Mesenchymal stem cell (in vitro differentiated cells and primary cell): ENCODE data around the gene GNG2. TPM values are rescaled to one million over a fixed set of nuclear protein-coding genes. Genes with fewer than 3 reads are reported as not detected.
A peak's percentile ranks its signal among the peaks of the same experiment; 100 is the strongest.

Experiments
- DNase-seq: peaks from one replicate; pipeline ENCODE4 v3.0.0-alpha.2; 2013
- H2AFZ ChIP-seq: one replicate; pipeline ENCODE4 v1.6.1; 2013; ENCODE audit warnings: low read depth, mild to moderate bottlenecking, control low read depth, inconsistent platforms, low read length, moderate library complexity
- H2AK5ac ChIP-seq: 2 replicates; pipeline ENCODE4 v1.6.1; 2013; ENCODE audit warnings: low read length, moderate library complexity, mild to moderate bottlenecking, inconsistent platforms; ENCODE audit not compliant: severe bottlenecking
- H2BK120ac ChIP-seq: one replicate; pipeline ENCODE4 v1.6.1; 2013; ENCODE audit warnings: low read depth, mild to moderate bottlenecking, inconsistent platforms, low read length, moderate library complexity
- H2BK12ac ChIP-seq, 2 experiments: one replicate each; pipeline ENCODE4 v1.6.1; 2013; ENCODE audit warnings: inconsistent platforms in 2 of 2, low read length in 2 of 2, mild to moderate bottlenecking in 2 of 2, moderate library complexity in 2 of 2, control low read depth in 1 of 2
- H2BK15ac ChIP-seq: one replicate; pipeline ENCODE4 v1.6.1; 2013; ENCODE audit warnings: mild to moderate bottlenecking, low read depth, inconsistent platforms; ENCODE audit not compliant: poor library complexity, severe bottlenecking
- H2BK5ac ChIP-seq: 2 replicates; pipeline ENCODE4 v1.6.1; 2013; ENCODE audit warnings: low read depth, mild to moderate bottlenecking, low read length, control low read depth, inconsistent platforms; ENCODE audit not compliant: poor library complexity, severe bottlenecking
- H3K14ac ChIP-seq, 2 experiments: one replicate each; pipeline ENCODE4 v1.6.1; 2013; ENCODE audit warnings: inconsistent platforms in 2 of 2, low read length in 2 of 2, control low read depth in 1 of 2, mild to moderate bottlenecking in 1 of 2, moderate library complexity in 1 of 2
- H3K18ac ChIP-seq, 2 experiments: one replicate each; pipeline ENCODE4 v1.6.1; 2013; ENCODE audit warnings: inconsistent platforms in 2 of 2, low read length in 2 of 2, control low read depth in 1 of 2, low read depth in 1 of 2, mild to moderate bottlenecking in 1 of 2
- H3K23ac ChIP-seq, 2 experiments: one replicate each; pipeline ENCODE4 v1.6.1; 2013; ENCODE audit warnings: inconsistent platforms in 2 of 2, low read length in 2 of 2, mild to moderate bottlenecking in 2 of 2, moderate library complexity in 2 of 2, control low read depth in 1 of 2
- H3K27ac ChIP-seq: 2 replicates; pipeline ENCODE4 v1.5.1; 2013; ENCODE audit warnings: mild to moderate bottlenecking, moderate library complexity, low read length, control low read depth, inconsistent platforms; ENCODE audit not compliant: poor library complexity, severe bottlenecking
- H3K27me3 ChIP-seq, 2 experiments: 2 replicates each; pipeline versions ENCODE4 v1.6.1 to v1.7.0; 2013; ENCODE audit warnings: low read length in 2 of 2, mild to moderate bottlenecking in 2 of 2, moderate library complexity in 2 of 2, control low read depth in 1 of 2, inconsistent platforms in 1 of 2; ENCODE audit not compliant: control insufficient read depth in 1 of 2, insufficient read depth in 1 of 2
- H3K36me3 ChIP-seq, 2 experiments: 2 replicates each; pipeline versions ENCODE4 v1.6.1 to v1.7.0; 2013; ENCODE audit warnings: low read length in 2 of 2, control low read depth in 1 of 2, inconsistent platforms in 1 of 2, low read depth in 1 of 2, mild to moderate bottlenecking in 1 of 2; ENCODE audit not compliant: insufficient read depth in 2 of 2, control insufficient read depth in 1 of 2
- H3K4ac ChIP-seq, 2 experiments: one replicate each; pipeline ENCODE4 v1.6.1; 2013; ENCODE audit warnings: inconsistent platforms in 2 of 2, low read length in 2 of 2, mild to moderate bottlenecking in 2 of 2, moderate library complexity in 2 of 2, control low read depth in 1 of 2, low read depth in 1 of 2
- H3K4me1 ChIP-seq: 2 replicates; pipeline ENCODE4 v1.6.1; 2013; ENCODE audit warnings: low read depth, low read length, control low read depth; ENCODE audit not compliant: control insufficient read depth, insufficient read depth
- H3K4me2 ChIP-seq: 2 replicates; pipeline ENCODE4 v1.6.1; 2013; ENCODE audit warnings: low read length, mild to moderate bottlenecking, inconsistent platforms; ENCODE audit not compliant: poor library complexity, severe bottlenecking
- H3K4me3 ChIP-seq, 2 experiments: 2 replicates each; pipeline versions ENCODE4 v1.5.1 to v1.7.0; 2013; ENCODE audit warnings: low read length in 2 of 2, mild to moderate bottlenecking in 2 of 2, control low read depth in 1 of 2, low read depth in 1 of 2; ENCODE audit not compliant: insufficient read depth in 1 of 2
- H3K79me1 ChIP-seq: replicated peaks from 2 replicates; pipeline ENCODE4 v1.6.1; 2013; ENCODE audit warnings: mild to moderate bottlenecking, control low read depth, low read length, inconsistent platforms; ENCODE audit not compliant: poor library complexity, severe bottlenecking
- H3K9ac ChIP-seq: 2 replicates; pipeline ENCODE4 v1.7.0; 2013; ENCODE audit warnings: mild to moderate bottlenecking, low read length, moderate library complexity
- H3K9me3 ChIP-seq: 2 replicates; pipeline ENCODE4 v1.7.0; 2013; ENCODE audit warnings: mild to moderate bottlenecking, low read length; ENCODE audit not compliant: control insufficient read depth
- H4K8ac ChIP-seq: one replicate; pipeline ENCODE4 v1.6.1; 2013; ENCODE audit warnings: inconsistent platforms, mild to moderate bottlenecking, low read length, moderate library complexity
- H4K91ac ChIP-seq: one replicate; pipeline ENCODE4 v1.6.1; 2013; ENCODE audit warnings: mild to moderate bottlenecking, low read length, inconsistent platforms
- WGBS: methylation state at CpG from one replicate; pipeline ENCODE4 v1.1.7; 2013; ENCODE audit warnings: mixed read lengths; 5-methylcytosine and 5-hydroxymethylcytosine counted together
- polyA plus RNA-seq, 2 experiments: library from polyadenylated mRNA; stranded (reverse); fragments of 200-250 nt; gene quantifications; one replicate each; pipeline ENCODE4 v1.2.3, GENCODE V29; 2013

Gene GNG2
- 57.8 TPM for polyA plus RNA-seq (2013, experiment 1 of 2)
- 57.5 TPM for polyA plus RNA-seq (2013, experiment 2 of 2)

- H3K27ac ChIP-seq = no peak within 1 kb of the TSS
- peak within 1 kb of the TSS in 1 of 2 experiments; percentile 76 for H2BK12ac ChIP-seq
- H2AFZ ChIP-seq = peak within 1 kb of the TSS; percentile 92
- peak; percentile 83 for DNase-seq
- H3K9me3 ChIP-seq = no peaks in the 10 kb centered on the region
- H3K4me3 ChIP-seq = peak within 1 kb of the TSS; percentile 32 to 81
- H3K36me3 ChIP-seq = no peaks in the 10 kb centered on the region
- H2AK5ac ChIP-seq = no peak within 1 kb of the TSS
- peak within 1 kb of the TSS; percentile 15 to 59 for H3K18ac ChIP-seq
- peak within 1 kb of the TSS; percentile 79 for H3K4me2 ChIP-seq
- no peak within 1 kb of the TSS for H2BK15ac ChIP-seq
- peak within 1 kb of the TSS; percentile 93 for H3K9ac ChIP-seq
- H2BK5ac ChIP-seq = no peak within 1 kb of the TSS
- H2BK120ac ChIP-seq = no peak within 1 kb of the TSS
- peaks cover 3% of the 10 kb centered on the region for H3K79me1 ChIP-seq
- H3K4ac ChIP-seq = peak within 1 kb of the TSS in 1 of 2 experiments; percentile 90
- H4K8ac ChIP-seq = peak within 1 kb of the TSS; percentile 50
- peak within 1 kb of the TSS; percentile 5 for H4K91ac ChIP-seq
- 11% methylated on average over 21 of the region's 22 CpGs for WGBS
- peaks cover 3% of the 10 kb centered on the region for H3K4me1 ChIP-seq
- no peaks in the 10 kb centered on the region for H3K27me3 ChIP-seq
- H3K14ac ChIP-seq = peak within 1 kb of the TSS in 1 of 2 experiments; percentile 51
- peak within 1 kb of the TSS in 1 of 2 experiments; percentile 83 for H3K23ac ChIP-seq
These were observed at the start of gene GNG2 for GRCh38 chr14:51860164-51860824. Gene GNG2, plus strand, starts transcription at chr14:51860612. Its CDS starts 90,067 bp downstream, at chr14:51950679.

GRCh38 chr14:51811706-51812105, 48.7 kb upstream of the GNG2 start:
- H3K36me3 ChIP-seq = peaks cover 0 to 3% of the 10 kb centered on the region in 2 experiments
- H3K27me3 ChIP-seq = peaks cover 0 to 3% of the 10 kb centered on the region in 2 experiments
- no peak overlapping the region for H2AK5ac ChIP-seq
- H3K4me1 ChIP-seq = no peaks in the 10 kb centered on the region
- H2BK15ac ChIP-seq = no peak overlapping the region
- no peak overlapping the region for H3K18ac ChIP-seq
- H2AFZ ChIP-seq = no peak overlapping the region
- H3K9ac ChIP-seq = no peak overlapping the region
- H2BK12ac ChIP-seq = no peak overlapping the region
- H3K79me1 ChIP-seq = no peaks in the 10 kb centered on the region
- H3K14ac ChIP-seq = no peak overlapping the region
- no peak overlapping the region for H4K91ac ChIP-seq
- H4K8ac ChIP-seq = no peak overlapping the region
- no peak overlapping the region for H3K4me3 ChIP-seq
- no peak overlapping the region for H3K27ac ChIP-seq
- no peak overlapping the region for H2BK120ac ChIP-seq
- peaks cover 5% of the 10 kb centered on the region for H3K9me3 ChIP-seq
- no peak overlapping the region for H3K4ac ChIP-seq
- no peak overlapping the region for H3K4me2 ChIP-seq
- no peak overlapping the region for H3K23ac ChIP-seq
- no peak for DNase-seq
- no peak overlapping the region for H2BK5ac ChIP-seq

- no peaks in the 10 kb centered on the region for H3K79me1 ChIP-seq
- no peak overlapping the region for H3K23ac ChIP-seq
- no peak overlapping the region for H2BK5ac ChIP-seq
- no peak overlapping the region for H2AFZ ChIP-seq
- no peak overlapping the region for H2AK5ac ChIP-seq
- no peak for DNase-seq
- H3K36me3 ChIP-seq = no peaks in the 10 kb centered on the region
- no peak overlapping the region for H3K9ac ChIP-seq
- no peak overlapping the region for H2BK15ac ChIP-seq
- H2BK12ac ChIP-seq = no peak overlapping the region
- 56% methylated on average over 14 of the region's 15 CpGs for WGBS
- no peak overlapping the region for H3K4ac ChIP-seq
- H3K14ac ChIP-seq = peak overlapping the region in 1 of 2 experiments; percentile 41
- no peaks in the 10 kb centered on the region for H3K4me1 ChIP-seq
- peaks cover 0 to 3% of the 10 kb centered on the region in 2 experiments for H3K27me3 ChIP-seq
- H3K9me3 ChIP-seq = no peaks in the 10 kb centered on the region
- no peak overlapping the region for H3K4me2 ChIP-seq
- no peak overlapping the region for H2BK120ac ChIP-seq
- H4K91ac ChIP-seq = no peak overlapping the region
- H3K4me3 ChIP-seq = no peak overlapping the region
- H4K8ac ChIP-seq = no peak overlapping the region
- no peak overlapping the region for H3K27ac ChIP-seq
- H3K18ac ChIP-seq = no peak overlapping the region
These were observed 44.4 kb upstream of the GNG2 start for GRCh38 chr14:51816031-51816430.

- Histone ChIP-seq H2AFZ (no peak overlapping the region), H4K91ac (no peak overlapping the region), H2AK5ac (no peak overlapping the region), H3K4me1 (no peaks in the 10 kb centered on the region), H3K4ac (no peak overlapping the region), H3K27me3 (peaks cover 0 to 3% of the 10 kb centered on the region in 2 experiments), H4K8ac (no peak overlapping the region), H2BK12ac (no peak overlapping the region), H3K14ac (no peak overlapping the region), H3K9ac (no peak overlapping the region), H3K18ac (no peak overlapping the region), H2BK15ac (no peak overlapping the region), H3K4me2 (no peak overlapping the region), H3K27ac (no peak overlapping the region), H3K9me3 (no peaks in the 10 kb centered on the region), H3K4me3 (no peak overlapping the region), H2BK5ac (no peak overlapping the region), H2BK120ac (no peak overlapping the region), H3K79me1 (no peaks in the 10 kb centered on the region), H3K36me3 (no peaks in the 10 kb centered on the region), H3K23ac (no peak overlapping the region)
- WGBS = 90% methylated on average over 1 of the region's 2 CpGs
- DNase-seq = no peak
These were observed 43.1 kb upstream of the GNG2 start for GRCh38 chr14:51817326-51817725.
